Duodenal mucosa (tissue), 2 donors: ENCODE measurements around the gene KIAA0753.
A peak's percentile ranks its signal among the peaks of the same experiment; 100 is the strongest.

Source experiments
- H3K27ac ChIP-seq: one replicate; pipeline ENCODE4 v1.7.0; 2013; ENCODE audit warnings: low read depth, low read length
- H3K27me3 ChIP-seq, 2 donors: one replicate each; pipeline ENCODE4 v1.7.0; 2013; ENCODE audit warnings: low read length in 2 of 2, control low read depth in 1 of 2; ENCODE audit not compliant: insufficient read depth in 2 of 2, control insufficient read depth in 1 of 2
- H3K36me3 ChIP-seq, 2 donors: one replicate each; pipeline ENCODE4 v1.7.0; 2013; ENCODE audit warnings: low read length in 2 of 2, control low read depth in 1 of 2; ENCODE audit not compliant: insufficient read depth in 2 of 2, control insufficient read depth in 1 of 2
- H3K4me1 ChIP-seq, 2 donors: one replicate each; pipeline ENCODE4 v1.7.0; 2013; ENCODE audit warnings: low read length in 2 of 2, control low read depth in 1 of 2; ENCODE audit not compliant: insufficient read depth in 2 of 2, control insufficient read depth in 1 of 2
- H3K4me3 ChIP-seq, 2 donors: one replicate each; pipeline ENCODE4 v1.7.0; 2013; ENCODE audit warnings: low read length in 2 of 2, low read depth in 1 of 2
- H3K9ac ChIP-seq, 2 donors: one replicate each; pipeline ENCODE4 v1.7.0; 2013; ENCODE audit warnings: low read length in 2 of 2, low read depth in 1 of 2
- H3K9me3 ChIP-seq, 2 donors: one replicate each; pipeline ENCODE4 v1.7.0; 2013; ENCODE audit warnings: low read length in 2 of 2, control low read depth in 1 of 2; ENCODE audit not compliant: control insufficient read depth in 1 of 2

KIAA0753 gene

GRCh38 chr17:6561446-6561845 is 79.1 kb downstream of the KIAA0753 start:
- no peak overlapping the region for H3K4me3 ChIP-seq
- peaks cover 0 to 3% of the 10 kb centered on the region in 2 donors for H3K27me3 ChIP-seq
- no peaks in the 10 kb centered on the region for H3K9me3 ChIP-seq
- no peak overlapping the region for H3K27ac ChIP-seq
- no peak overlapping the region for H3K9ac ChIP-seq
- H3K4me1 ChIP-seq: no peaks in the 10 kb centered on the region
- no peaks in the 10 kb centered on the region for H3K36me3 ChIP-seq

- Histone ChIP-seq H3K36me3 (no peaks in the 10 kb centered on the region), H3K27ac (no peak overlapping the region), H3K4me3 (no peak overlapping the region), H3K9me3 (no peaks in the 10 kb centered on the region), H3K4me1 (peaks cover under 1 to 2% of the 10 kb centered on the region in 2 donors), H3K27me3 (peaks cover 2 to 3% of the 10 kb centered on the region in 2 donors), H3K9ac (no peak overlapping the region)
Measured at GRCh38 chr17:6560496-6560895, 80.0 kb downstream of the KIAA0753 start.

GRCh38 chr17:6559753-6560215 is 80.7 kb downstream of the KIAA0753 start:
- H3K9ac ChIP-seq: no peak overlapping the region
- no peak overlapping the region for H3K27ac ChIP-seq
- H3K4me1 ChIP-seq: peaks cover 8 to 9% of the 10 kb centered on the region in 2 donors
- no peak overlapping the region for H3K4me3 ChIP-seq
- no peaks in the 10 kb centered on the region for H3K36me3 ChIP-seq
- H3K9me3 ChIP-seq: no peaks in the 10 kb centered on the region
- peaks cover 9 to 10% of the 10 kb centered on the region in 2 donors for H3K27me3 ChIP-seq

- Histone ChIP-seq H3K9ac (no peak overlapping the region), H3K36me3 (no peaks in the 10 kb centered on the region), H3K4me1 (peaks cover 11 to 14% of the 10 kb centered on the region in 2 donors), H3K27ac (no peak overlapping the region), H3K27me3 (peaks cover 12 to 14% of the 10 kb centered on the region in 2 donors), H3K9me3 (no peaks in the 10 kb centered on the region), H3K4me3 (no peak overlapping the region)
Measured at GRCh38 chr17:6558932-6559752, 81.4 kb downstream of the KIAA0753 start.

GRCh38 chr17:6558276-6558675 is 82.2 kb downstream of the KIAA0753 start:
- Histone ChIP-seq H3K4me1 (peaks cover 11 to 14% of the 10 kb centered on the region in 2 donors), H3K27me3 (peaks cover 14% of the 10 kb centered on the region in 2 donors), H3K36me3 (no peaks in the 10 kb centered on the region), H3K9me3 (no peaks in the 10 kb centered on the region), H3K4me3 (no peak overlapping the region), H3K9ac (no peak overlapping the region), H3K27ac (no peak overlapping the region)

- H3K4me1 ChIP-seq: peaks cover 14 to 18% of the 10 kb centered on the region in 2 donors
- peaks cover 14 to 15% of the 10 kb centered on the region in 2 donors for H3K27me3 ChIP-seq
- no peaks in the 10 kb centered on the region for H3K36me3 ChIP-seq
- H3K27ac ChIP-seq: no peak overlapping the region
- H3K9ac ChIP-seq: no peak overlapping the region
- no peaks in the 10 kb centered on the region for H3K9me3 ChIP-seq
- H3K4me3 ChIP-seq: peak overlapping the region in 1 of 2 donors; percentile 45
Measured at GRCh38 chr17:6557040-6557438, 83.5 kb downstream of the KIAA0753 start.

- Histone ChIP-seq H3K27me3 (peaks cover 14 to 15% of the 10 kb centered on the region in 2 donors), H3K4me3 (peak within 1 kb of the TSS; percentile 61 to 64), H3K27ac (no peak within 1 kb of the TSS), H3K4me1 (peaks cover 18 to 25% of the 10 kb centered on the region in 2 donors), H3K36me3 (no peaks in the 10 kb centered on the region), H3K9me3 (no peaks in the 10 kb centered on the region), H3K9ac (peak within 1 kb of the TSS; percentile 52 to 70)
Measured at GRCh38 chr17:6556121-6557039, 84.1 kb downstream of the KIAA0753 start, which contains the start of gene PITPNM3. TSS of gene PITPNM3 (minus strand) at chr17:6556555. CDS start at chr17:6556406, 149 bp downstream.

- peak overlapping the region; percentile 61 to 64 for H3K4me3 ChIP-seq
- H3K9ac ChIP-seq: peak overlapping the region; percentile 52 to 70
- no peaks in the 10 kb centered on the region for H3K9me3 ChIP-seq
- peaks cover 14 to 15% of the 10 kb centered on the region in 2 donors for H3K27me3 ChIP-seq
- no peak overlapping the region for H3K27ac ChIP-seq
- no peaks in the 10 kb centered on the region for H3K36me3 ChIP-seq
- H3K4me1 ChIP-seq: peaks cover 18 to 25% of the 10 kb centered on the region in 2 donors
Measured at GRCh38 chr17:6555331-6556120, 85.0 kb downstream of the KIAA0753 start.

GRCh38 chr17:6554871-6555330 is 85.6 kb downstream of the KIAA0753 start:
- no peak overlapping the region for H3K27ac ChIP-seq
- H3K4me1 ChIP-seq: peaks cover 18 to 25% of the 10 kb centered on the region in 2 donors
- no peaks in the 10 kb centered on the region for H3K36me3 ChIP-seq
- H3K9me3 ChIP-seq: no peaks in the 10 kb centered on the region
- H3K9ac ChIP-seq: peak overlapping the region; percentile 38 to 52
- H3K27me3 ChIP-seq: peaks cover 14 to 15% of the 10 kb centered on the region in 2 donors
- peak overlapping the region; percentile 61 to 64 for H3K4me3 ChIP-seq
